ENCODE results near the gene TRHDE. TPM values are rescaled to one million over a fixed set of nuclear protein-coding genes. Genes with fewer than 3 reads are reported as not detected.

Gene TRHDE
- total RNA-seq, 1 experiment from 2014 or later: not detected

GRCh38 chr12:72337946-72338345 lies 65.8 kb downstream of the TRHDE start:
- intact Hi-C loops (cut with micrococcal nuclease): no loop called here
- Mint-ChIP-seq H3K4me3 (ENCODE audit: unreplicated experiment) (no peak overlapping the region), H3K4me1 (ENCODE audit: insufficient read depth, unreplicated experiment) (no peaks in the 10 kb centered on the region), H3K27me3 (ENCODE audit: insufficient read depth, unreplicated experiment) (no peaks in the 10 kb centered on the region), H3K36me3 (ENCODE audit: insufficient read depth, unreplicated experiment) (no peaks in the 10 kb centered on the region), H3K9me3 (ENCODE audit: unreplicated experiment) (no peaks in the 10 kb centered on the region), H3K27ac (ENCODE audit: low read depth, unreplicated experiment) (no peak overlapping the region)
- CTCF ChIA-PET: interaction anchor here (1.2 kb wide), 1 partner anchor 9 kb away, joined by 5 read pairs; no protein-coding TSS in a partner anchor
- DNase-seq (ENCODE audit: unreplicated experiment): no peak
- POLR2A ChIA-PET: no interaction called here
- no peak for TF ChIP-seq CTCF (IDR thresholded peaks at IDR 0.05; ENCODE audit: unreplicated experiment)
- no TSS peak for BruUV-seq (replicated peaks)

DNA sequence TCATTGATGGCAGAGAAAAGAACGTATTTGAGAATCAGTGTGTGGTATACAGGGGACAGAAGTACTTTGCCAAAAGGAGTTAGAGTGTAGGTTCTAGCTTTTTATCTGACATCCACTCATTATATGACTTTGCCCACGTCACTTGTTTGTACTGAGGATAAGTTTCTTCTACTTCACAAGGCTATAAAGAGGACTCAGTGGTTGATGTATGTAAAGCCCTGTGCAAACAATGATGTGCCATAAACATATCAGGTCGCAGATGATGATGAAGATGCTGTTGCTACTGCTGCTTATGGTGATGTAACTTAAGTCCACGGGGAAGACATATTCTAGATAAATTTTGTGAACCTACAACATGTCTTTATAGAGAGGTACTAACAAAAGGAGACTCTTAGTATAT lies 66.3 kb downstream of the TRHDE start:
- H3K4me1 Mint-ChIP-seq (ENCODE audit: insufficient read depth, unreplicated experiment): no peaks in the 10 kb centered on the region
- DNase-seq (ENCODE audit: unreplicated experiment): no peak

DNA sequence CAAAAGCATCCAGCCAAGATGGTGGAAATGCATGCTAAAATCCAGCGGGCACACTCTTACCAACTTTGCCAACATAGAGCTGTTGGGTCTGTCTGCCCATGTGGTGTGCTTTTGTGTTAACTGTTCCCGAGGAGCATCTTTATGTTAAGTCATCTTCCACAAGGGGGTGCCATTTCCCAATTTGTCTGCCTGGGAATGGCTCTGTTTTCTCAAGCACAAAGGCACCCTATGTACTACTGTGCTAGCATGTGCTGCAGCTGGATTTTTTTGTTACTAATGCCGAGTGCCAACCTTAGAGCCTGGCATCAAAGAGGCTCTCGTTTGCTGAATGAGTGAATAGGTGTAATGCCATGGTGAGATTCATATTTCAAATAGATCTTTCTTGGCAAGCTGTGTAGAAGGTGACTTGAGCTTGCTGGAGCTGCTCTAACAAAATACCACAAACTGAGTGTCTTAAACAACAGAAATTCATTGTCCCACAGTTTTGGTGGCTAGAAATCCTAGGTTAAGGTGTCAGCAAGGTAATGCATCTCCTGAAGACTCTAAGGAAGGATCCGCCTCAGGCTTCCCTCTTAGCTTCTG lies 74.3 kb downstream of the TRHDE start:
- H3K4me1 Mint-ChIP-seq (ENCODE audit: insufficient read depth, unreplicated experiment): no peaks in the 10 kb centered on the region
- ChIA-PET CTCF (interaction anchor here (0.6 to 2.5 kb wide), 26 partner anchors 8 to 1971 kb away, joined by 3 to 16 read pairs (median 3); no protein-coding TSS in a partner anchor), POLR2A (no interaction called here)
- intact Hi-C loops (cut with micrococcal nuclease): loop anchor here (1.0 to 10.0 kb wide), 5 partner anchors 329 to 1971 kb away; no protein-coding TSS in a partner anchor
- TF ChIP-seq CTCF (IDR thresholded peaks at IDR 0.05; ENCODE audit: unreplicated experiment): peak; percentile 56
- no peaks in the 10 kb centered on the region for H3K9me3 Mint-ChIP-seq (ENCODE audit: unreplicated experiment)
- H3K36me3 Mint-ChIP-seq (ENCODE audit: insufficient read depth, unreplicated experiment): no peaks in the 10 kb centered on the region
- H3K4me3 Mint-ChIP-seq (ENCODE audit: unreplicated experiment): no peak overlapping the region
- no peaks in the 10 kb centered on the region for H3K27me3 Mint-ChIP-seq (ENCODE audit: insufficient read depth, unreplicated experiment)
- DNase-seq (ENCODE audit: unreplicated experiment): peak; percentile 88
- BruUV-seq (replicated peaks): no TSS peak
- H3K27ac Mint-ChIP-seq (ENCODE audit: low read depth, unreplicated experiment): no peak overlapping the region

More for the DNA sequence above, 66.3 kb downstream of the TRHDE start:
- Mint-ChIP-seq H3K27ac (ENCODE audit: low read depth, unreplicated experiment) (no peak overlapping the region), H3K27me3 (ENCODE audit: insufficient read depth, unreplicated experiment) (no peaks in the 10 kb centered on the region), H3K4me3 (ENCODE audit: unreplicated experiment) (no peak overlapping the region), H3K9me3 (ENCODE audit: unreplicated experiment) (no peaks in the 10 kb centered on the region), H3K36me3 (ENCODE audit: insufficient read depth, unreplicated experiment) (no peaks in the 10 kb centered on the region)
- CTCF ChIA-PET: interaction anchor here (1.2 kb wide), 1 partner anchor 8 kb away, joined by 5 read pairs; no protein-coding TSS in a partner anchor
- intact Hi-C loops (cut with micrococcal nuclease): no loop called here
- no TSS peak for BruUV-seq (replicated peaks)
- POLR2A ChIA-PET: no interaction called here
- TF ChIP-seq CTCF (IDR thresholded peaks at IDR 0.05; ENCODE audit: unreplicated experiment): no peak

DNA sequence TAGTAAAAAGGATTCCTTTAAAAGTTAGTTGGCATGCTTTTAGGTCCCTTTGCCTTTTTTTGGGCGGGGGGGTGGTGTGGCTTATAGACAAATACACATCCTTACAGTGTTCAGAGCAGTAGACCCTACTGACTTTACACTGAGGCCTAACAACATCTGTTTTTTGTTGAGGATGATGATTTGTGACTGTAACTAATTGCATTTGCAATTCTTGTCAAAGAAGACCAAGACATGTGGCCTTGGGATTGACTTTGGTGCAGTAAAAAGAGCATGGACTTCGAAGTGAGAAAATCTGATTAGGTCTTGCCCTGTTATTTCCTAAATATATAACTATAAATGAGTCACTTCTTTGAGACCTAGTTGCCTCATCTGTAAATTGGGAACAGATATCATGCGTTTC lies 77.3 kb downstream of the TRHDE start:
- CTCF ChIA-PET: interaction anchor here (0.6 to 0.7 kb wide), 2 partner anchors 347 to 739 kb away, joined by 3 to 4 read pairs; no protein-coding TSS in a partner anchor
- H3K36me3 Mint-ChIP-seq (ENCODE audit: insufficient read depth, unreplicated experiment): no peaks in the 10 kb centered on the region
- intact Hi-C loops (cut with micrococcal nuclease): loop anchor here (5.0 to 10.0 kb wide), 2 partner anchors 332 to 555 kb away; no protein-coding TSS in a partner anchor
- POLR2A ChIA-PET: no interaction called here
- H3K9me3 Mint-ChIP-seq (ENCODE audit: unreplicated experiment): no peaks in the 10 kb centered on the region
- no peak for TF ChIP-seq CTCF (IDR thresholded peaks at IDR 0.05; ENCODE audit: unreplicated experiment)
- no peak for DNase-seq (ENCODE audit: unreplicated experiment)
- H3K4me1 Mint-ChIP-seq (ENCODE audit: insufficient read depth, unreplicated experiment): no peaks in the 10 kb centered on the region
- H3K27ac Mint-ChIP-seq (ENCODE audit: low read depth, unreplicated experiment): no peak overlapping the region
- no peaks in the 10 kb centered on the region for H3K27me3 Mint-ChIP-seq (ENCODE audit: insufficient read depth, unreplicated experiment)
- H3K4me3 Mint-ChIP-seq (ENCODE audit: unreplicated experiment): no peak overlapping the region
- BruUV-seq (replicated peaks): no TSS peak

Data from MCF 10A (cell line).